Activated naive CD8-positive, alpha-beta T cell treated with anti-CD3 and anti-CD28 coated beads, Interleukin-2, amount 50 U/mL, for 16 hours (primary cell): ENCODE data around the gene XKRX.

ENCODE experiments used
- DNase-seq: peaks from one replicate; pipeline ENCODE4 v3.0.0-alpha.2; 2020; ENCODE audit warnings: low read depth, low spot score

Gene XKRX

GRCh38 chrX:100895365-100896075 lies 33.2 kb downstream of the XKRX start:
- DNase-seq, result no peak

GRCh38 chrX:100883654-100884053 lies 45.1 kb downstream of the XKRX start:
- DNase-seq, result no peak

GRCh38 chrX:100880368-100880767 lies 48.3 kb downstream of the XKRX start:
- no peak for DNase-seq

GRCh38 chrX:100874325-100874724 lies 54.4 kb downstream of the XKRX start, which contains the start of gene NOX1:
TSS of gene NOX1 (minus strand) at chrX:100874359. CDS start at chrX:100874139, 220 bp downstream.
- DNase-seq, result no peak

GRCh38 chrX:100871594-100872560 lies 56.8 kb downstream of the XKRX start:
- DNase-seq, result no peak

- DNase-seq, result no peak
Measured at GRCh38 chrX:100870527-100870926, 58.2 kb downstream of the XKRX start.

GRCh38 chrX:100868273-100868672 lies 60.4 kb downstream of the XKRX start:
- DNase-seq, result no peak

- no peak for DNase-seq
Measured at GRCh38 chrX:100864657-100865391, 63.9 kb downstream of the XKRX start.
